Left renal cortex interstitium (tissue), 4 donors: Measurements from ENCODE around the gene RANBP3. TPM values are rescaled to one million over a fixed set of nuclear protein-coding genes. Genes with fewer than 3 reads are reported as not detected.
"Not testable (repeated sequence)": the region's sequence is repeated elsewhere in the genome, so short reads cannot be mapped to it uniquely, and the experiment has no call there.

Experiments used
- DNase-seq, 4 donors: peaks; one replicate each; pipeline ENCODE4 v3.0.0-alpha.2; 2013; ENCODE audit warnings: low read depth in 4 of 4, low spot score in 2 of 4, missing footprints in 1 of 4
- polyA plus RNA-seq, 4 donors: library from polyadenylated mRNA; unstranded; fragments of 120-200 nt; gene quantifications; one replicate each; pipeline ENCODE4 v1.2.1, GENCODE V29; 2013; ENCODE audit not compliant: insufficient read length in 4 of 4

The RANBP3 gene, protein sequence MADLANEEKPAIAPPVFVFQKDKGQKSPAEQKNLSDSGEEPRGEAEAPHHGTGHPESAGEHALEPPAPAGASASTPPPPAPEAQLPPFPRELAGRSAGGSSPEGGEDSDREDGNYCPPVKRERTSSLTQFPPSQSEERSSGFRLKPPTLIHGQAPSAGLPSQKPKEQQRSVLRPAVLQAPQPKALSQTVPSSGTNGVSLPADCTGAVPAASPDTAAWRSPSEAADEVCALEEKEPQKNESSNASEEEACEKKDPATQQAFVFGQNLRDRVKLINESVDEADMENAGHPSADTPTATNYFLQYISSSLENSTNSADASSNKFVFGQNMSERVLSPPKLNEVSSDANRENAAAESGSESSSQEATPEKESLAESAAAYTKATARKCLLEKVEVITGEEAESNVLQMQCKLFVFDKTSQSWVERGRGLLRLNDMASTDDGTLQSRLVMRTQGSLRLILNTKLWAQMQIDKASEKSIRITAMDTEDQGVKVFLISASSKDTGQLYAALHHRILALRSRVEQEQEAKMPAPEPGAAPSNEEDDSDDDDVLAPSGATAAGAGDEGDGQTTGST
- 10 to 100 TPM; 67.7 to 73.7 (median 72.4) TPM for polyA plus RNA-seq

DNA sequence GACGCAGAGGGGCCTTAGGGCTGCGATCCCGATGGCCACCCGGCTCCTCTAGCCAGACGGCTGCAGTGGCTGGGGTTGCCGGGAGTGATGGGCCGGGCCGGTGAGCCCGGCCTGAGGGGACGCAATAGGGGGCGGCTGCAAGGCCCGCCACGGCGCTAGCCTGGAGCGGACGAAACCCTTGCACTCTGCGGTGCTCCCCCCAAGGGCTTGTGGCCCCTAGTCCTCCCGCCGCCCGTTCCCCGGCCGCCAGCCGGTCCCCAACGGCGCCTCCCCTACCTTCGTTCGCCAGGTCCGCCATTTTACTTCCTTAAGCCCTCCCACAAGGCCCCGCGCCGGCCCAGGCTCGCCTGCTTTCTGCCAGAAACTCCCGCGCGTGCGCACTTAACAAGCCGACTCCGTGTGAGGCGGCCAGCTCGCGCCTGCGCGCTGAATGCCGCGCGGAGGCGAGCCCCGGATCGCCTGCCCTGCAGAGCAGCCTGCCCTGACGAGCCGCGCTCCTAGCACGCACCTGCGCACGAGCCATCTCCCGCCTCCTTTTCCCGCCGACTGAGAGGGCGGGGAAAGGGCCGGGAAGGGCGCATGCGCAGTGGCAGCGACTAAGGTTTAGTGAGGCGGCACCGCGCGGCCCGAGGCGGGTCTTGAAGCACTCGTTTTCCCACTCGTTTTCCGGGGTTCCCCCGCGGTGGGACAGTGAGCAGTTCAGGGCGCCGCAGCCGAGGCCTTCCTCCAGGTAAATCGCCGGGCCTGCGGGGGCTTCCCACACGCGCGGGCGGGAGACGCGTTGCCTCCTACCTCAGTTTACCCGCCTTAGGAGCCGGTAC is at the start of gene RANBP3:
RANBP3 (minus strand) TSS at position 356 of the 821 bp plus-strand sequence; CDS start at position 298, 58 bp downstream.
- DNase-seq, result peak; percentile 93 to 99 (median 98)

DNA sequence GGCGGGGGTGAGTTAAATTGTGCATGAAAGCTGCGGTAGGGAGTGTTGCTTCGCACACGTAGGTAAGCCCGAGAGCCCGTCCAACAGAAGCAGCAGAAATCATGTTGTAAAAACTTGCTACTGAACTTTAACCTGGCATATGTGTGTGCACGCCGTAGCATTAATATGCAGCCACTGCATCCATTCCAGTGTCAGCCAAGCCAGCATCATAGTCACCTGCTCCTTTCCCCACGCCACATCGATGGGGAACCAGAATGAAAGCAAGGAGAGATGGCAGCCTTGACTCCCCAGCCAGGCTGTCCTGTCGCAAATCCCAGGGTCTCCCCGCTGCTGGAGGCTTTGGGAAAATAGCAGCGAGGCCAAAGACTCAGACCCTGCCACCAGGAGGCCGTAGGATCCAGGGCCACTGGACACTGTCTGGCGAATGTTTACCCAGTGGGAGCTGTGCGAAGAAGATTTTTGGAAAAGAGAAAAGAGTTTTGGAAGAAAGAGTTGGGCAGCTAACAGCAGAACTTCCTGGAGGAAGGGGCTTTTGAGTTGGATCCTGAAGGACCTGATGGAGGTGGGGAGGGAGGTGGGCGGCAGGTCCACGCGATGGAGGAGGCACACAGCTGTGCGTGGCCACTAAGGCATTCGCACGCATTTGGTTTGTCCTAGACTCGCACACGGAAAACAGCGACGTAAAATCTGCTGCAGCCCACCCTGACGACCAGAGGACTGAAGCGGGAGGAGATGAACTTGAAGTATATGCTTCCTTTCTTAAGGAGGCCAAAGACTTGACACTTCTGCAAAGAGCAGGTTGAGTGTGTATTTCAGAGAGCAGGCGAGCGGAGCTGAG is 48.7 kb upstream of the RANBP3 start:
- DNase-seq, result no peak

- DNase-seq, result not testable (repeated sequence)
Measured at GRCh38 chr19:6024756-6025155, 46.8 kb upstream of the RANBP3 start.

- no peak for DNase-seq
Measured at GRCh38 chr19:6023936-6024335, 46.0 kb upstream of the RANBP3 start.

- DNase-seq, result no peak
Measured at GRCh38 chr19:6023085-6023682, 45.2 kb upstream of the RANBP3 start.

DNA sequence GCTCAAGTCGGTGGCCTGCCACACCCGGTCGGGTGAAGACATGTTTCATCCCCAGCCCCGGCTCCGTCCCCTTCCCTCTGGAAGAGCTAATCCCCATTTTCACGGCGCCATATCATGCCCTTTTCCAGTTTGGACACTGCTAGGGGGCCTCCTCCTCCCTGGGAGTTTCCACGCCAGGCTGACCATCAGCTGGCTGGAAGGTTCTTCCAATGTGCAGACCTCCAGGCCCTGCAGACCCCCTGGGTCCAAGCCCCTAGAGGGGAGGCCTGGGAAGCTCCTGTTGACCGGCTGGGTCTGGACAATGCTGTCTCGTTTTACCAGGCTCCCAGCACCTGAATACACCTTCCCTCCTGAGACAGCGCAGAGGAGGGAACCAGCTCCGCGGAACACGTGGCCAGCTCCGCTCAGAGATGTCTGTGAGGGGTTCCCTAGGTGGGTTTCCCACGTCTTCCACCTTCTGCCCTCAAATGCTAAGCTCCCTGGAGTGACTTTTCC is 44.7 kb upstream of the RANBP3 start:
- no peak for DNase-seq

DNA sequence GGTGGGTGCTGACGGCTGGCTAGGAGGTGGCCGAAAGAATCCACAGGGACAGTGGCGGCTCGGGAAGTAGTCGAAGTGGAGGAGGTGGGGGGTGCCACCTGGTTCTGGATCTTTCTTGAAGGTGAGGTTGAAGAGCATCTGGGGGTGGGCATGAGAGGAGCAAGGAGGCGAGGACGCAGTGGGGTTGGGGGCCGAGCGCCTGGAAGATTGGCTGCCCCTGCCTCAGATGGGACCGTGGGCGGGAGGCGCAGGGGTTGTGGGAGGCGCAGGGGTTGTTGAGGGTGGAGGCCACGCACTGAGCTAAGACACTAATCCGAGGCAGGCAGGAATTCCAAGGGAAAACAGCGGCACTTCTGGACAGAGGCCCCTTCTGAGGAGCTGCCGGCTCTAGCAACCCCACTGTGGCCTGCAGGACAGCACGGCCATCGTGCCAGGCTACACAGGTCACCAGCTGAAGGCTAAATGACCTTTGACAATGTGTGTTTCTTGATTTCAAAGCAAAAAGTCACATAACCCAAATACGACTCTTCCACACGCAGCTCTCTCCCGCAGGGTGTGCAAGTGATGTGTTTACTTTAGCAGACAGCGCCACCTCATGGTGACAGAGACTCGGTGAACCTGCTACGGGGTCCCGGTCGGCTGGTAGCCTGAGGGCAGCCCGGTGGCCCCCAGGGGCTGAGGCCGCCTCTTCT is 44.1 kb upstream of the RANBP3 start:
- DNase-seq, result peak; percentile 65 to 88 (median 71)

DNA sequence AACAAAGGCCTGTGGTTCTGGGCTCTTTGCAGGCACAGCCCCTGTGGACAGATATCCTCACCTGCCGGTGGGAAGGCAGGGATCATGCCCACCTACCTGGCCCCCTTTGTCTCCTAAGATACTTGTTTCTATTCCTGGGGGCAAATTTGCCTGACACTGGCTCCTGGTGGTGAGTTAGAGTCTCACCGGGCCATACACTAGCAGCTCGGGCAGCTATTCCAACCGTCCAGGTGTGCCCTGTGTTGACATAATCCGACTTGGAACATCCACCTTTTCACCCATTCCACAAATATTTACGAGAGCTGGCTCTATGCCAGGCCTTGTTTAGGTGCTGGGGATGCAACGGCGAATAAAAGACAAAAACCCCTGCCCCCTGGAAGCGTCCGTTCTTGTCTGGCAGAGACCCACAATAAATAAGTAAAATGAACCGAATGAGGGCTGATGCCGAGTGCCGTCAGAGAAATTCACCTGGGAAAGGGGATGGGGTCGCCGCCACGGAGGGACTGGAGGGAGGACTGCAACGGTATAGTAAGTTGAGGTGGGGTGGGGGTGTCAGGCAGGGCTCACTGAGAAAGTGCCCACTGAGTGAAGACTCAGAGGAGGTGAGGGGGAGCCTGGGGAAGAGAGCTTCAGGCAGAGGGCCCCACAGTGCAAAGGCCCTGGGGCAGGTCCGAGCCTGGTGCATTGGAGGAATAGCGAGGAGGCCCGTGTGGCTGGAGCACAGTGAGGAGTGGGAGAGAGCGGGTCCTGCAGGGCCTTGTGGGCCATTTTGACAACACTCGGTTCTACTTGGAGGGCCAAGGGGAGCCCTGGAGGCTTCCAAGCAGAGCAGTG is 43.2 kb upstream of the RANBP3 start:
- DNase-seq, result no peak

DNA sequence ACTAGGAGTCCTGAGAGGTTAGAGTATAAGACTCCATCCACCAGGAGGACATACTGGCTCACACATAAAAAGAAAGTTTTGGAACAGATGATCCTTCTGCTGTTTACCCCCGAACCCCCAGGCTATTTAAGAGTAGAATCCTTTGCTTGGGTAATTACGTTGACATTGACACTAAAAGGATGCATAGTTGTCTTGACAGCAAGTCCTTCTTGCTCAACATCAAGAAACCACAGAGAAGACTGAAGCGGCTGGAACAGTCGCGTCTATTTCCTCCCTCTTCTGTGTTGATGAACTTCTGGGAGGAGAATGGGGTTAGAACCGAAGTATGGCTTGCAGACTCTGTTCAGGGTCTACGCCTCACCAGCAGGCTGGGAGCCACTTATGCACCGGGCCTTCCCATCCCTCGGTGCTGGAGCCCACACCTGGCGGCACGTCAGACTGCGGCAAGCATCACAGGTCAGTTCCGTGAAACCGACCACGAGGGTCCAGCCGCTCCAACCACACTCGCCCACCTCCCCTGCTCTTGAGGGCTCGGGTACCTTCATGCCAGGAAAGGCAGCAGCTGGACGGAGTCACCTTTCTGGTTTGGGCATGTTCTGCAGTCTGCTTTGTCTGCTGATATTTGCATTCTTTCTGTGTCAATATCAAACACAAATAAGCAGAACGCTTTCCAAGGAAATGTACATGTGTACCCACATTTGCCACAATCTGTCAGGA is 42.4 kb upstream of the RANBP3 start:
- no peak for DNase-seq

GRCh38 chr19:6018786-6019185 is 40.8 kb upstream of the RANBP3 start:
- DNase-seq, result no peak

GRCh38 chr19:6017576-6017975 is 39.6 kb upstream of the RANBP3 start:
- DNase-seq, result no peak

DNA sequence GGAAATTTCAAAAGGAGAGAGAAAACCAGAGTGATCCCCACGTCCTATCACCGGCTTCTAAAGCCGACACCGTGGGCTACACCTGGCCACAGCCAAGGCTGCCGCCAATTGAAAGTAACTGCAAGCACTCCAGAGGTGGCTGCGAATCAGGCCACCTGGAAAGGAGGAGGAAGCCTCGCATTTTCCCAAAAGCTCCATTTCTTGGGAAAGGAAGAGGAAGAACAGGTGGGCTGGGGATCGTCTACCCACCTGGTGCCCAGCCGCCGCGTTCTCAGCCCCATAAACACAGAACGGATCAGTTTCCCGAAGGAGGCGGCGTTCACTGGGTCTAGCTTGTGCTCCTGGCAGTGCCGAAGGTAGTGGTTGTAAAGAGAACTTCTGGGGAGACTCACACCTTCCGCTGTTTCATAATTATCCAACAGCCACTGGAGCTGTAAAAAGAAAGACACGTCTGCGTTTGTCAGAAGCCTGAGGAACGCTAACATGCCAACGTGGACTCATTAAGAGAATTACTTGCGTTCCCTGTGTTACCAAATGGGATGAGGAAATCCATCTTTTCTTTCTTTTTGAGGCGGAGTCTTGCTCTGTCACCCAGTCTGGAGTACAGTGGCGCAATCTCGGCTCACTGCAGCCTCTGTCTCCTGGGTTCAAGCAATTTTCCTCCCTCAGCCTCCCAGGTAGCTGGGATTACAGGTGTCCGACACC is 38.1 kb upstream of the RANBP3 start:
- no peak for DNase-seq

DNA sequence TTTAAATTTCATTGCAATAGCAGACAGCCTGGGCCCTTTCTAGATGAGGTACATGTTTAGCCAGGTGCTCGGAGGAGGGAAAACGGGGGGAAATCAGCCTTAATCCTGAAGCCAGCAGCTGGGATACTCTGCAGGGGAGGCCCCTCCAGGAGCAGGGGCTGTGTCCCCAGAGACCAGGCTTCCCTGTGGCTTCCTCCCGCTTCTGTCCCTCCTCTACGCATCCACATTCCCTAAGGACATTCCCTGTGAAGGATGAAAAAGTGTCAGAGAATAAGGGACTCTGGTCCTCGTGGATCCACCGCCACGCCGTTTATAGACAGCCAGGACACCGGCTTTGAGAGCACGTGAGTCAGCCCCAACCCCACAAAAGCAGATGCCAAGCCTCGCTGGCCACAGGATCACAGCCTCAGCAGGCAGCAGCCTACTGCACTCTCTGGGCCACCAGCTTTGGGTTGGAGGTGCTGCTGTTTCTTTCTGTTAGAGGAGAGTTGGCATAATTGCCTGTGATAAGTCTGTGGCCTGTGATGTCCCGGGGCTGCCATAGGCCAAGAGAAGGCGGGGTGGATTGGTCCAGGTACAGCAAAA is 36.7 kb upstream of the RANBP3 start:
- no peak for DNase-seq

- DNase-seq, result no peak
Measured at GRCh38 chr19:6012426-6013170, 34.7 kb upstream of the RANBP3 start.

DNA sequence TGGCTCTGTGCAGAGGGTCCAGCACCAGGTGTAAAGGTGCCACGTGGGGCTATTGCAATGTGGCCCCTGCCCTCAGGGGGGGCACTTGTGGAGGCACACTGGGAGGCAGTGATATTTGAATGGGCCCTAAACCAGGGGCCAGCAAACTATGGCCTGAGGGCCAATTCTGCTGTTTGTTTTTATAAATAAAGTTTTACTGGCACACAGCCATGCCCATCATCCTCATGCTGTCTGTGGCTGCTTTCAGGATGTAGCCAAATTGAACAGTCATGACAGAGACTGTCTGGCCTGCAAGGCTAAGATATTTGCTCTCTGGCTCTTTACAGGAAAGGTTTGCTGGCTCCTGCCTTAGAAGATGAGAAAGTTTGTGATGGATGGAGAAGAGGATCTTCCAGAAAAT is 33.9 kb upstream of the RANBP3 start:
- no peak for DNase-seq

GRCh38 chr19:6011206-6011605 is 33.3 kb upstream of the RANBP3 start:
- DNase-seq, result no peak
